Activated naive CD4-positive, alpha-beta T cell treated with Interleukin-2 at 50 U/mL for 16 hours (primary cell): Measurements from ENCODE around the gene ZNF549.
A peak's percentile ranks its signal among the peaks of the same experiment; 100 is the strongest.

Source experiments
- DNase-seq: peaks from one replicate; pipeline ENCODE4 v3.0.0-alpha.2; 2020

Gene ZNF549

GRCh38 chr19:57570707-57571106 lies 43.6 kb downstream of the ZNF549 start:
- DNase-seq: no peak

GRCh38 chr19:57572415-57572947 lies 45.3 kb downstream of the ZNF549 start:
- DNase-seq: no peak

GRCh38 chr19:57576661-57577060 lies 49.5 kb downstream of the ZNF549 start:
- DNase-seq: no peak

GRCh38 chr19:57578487-57579205 lies 51.5 kb downstream of the ZNF549 start, which contains the start of gene ZNF416:
Gene ZNF416 (minus strand): TSS chr19:57578911. CDS start chr19:57578704, 207 bp downstream.
- DNase-seq: peak; percentile 96

- DNase-seq: no peak
Measured at GRCh38 chr19:57583104-57583520, 56.0 kb downstream of the ZNF549 start.

GRCh38 chr19:57583521-57584416 lies 56.6 kb downstream of the ZNF549 start, which contains the start of gene ZIK1:
Gene ZIK1 (plus strand): TSS chr19:57584145. CDS start chr19:57584357, 212 bp downstream.
- peak; percentile 86 for DNase-seq

GRCh38 chr19:57587529-57587928 lies 60.4 kb downstream of the ZNF549 start:
- no peak for DNase-seq

- DNase-seq: no peak
Measured at GRCh38 chr19:57599377-57599760, 72.2 kb downstream of the ZNF549 start.

- peak; percentile 89 for DNase-seq
Measured at GRCh38 chr19:57599761-57600383, 72.7 kb downstream of the ZNF549 start, which contains the start of gene ZNF530. Gene ZNF530 (plus strand): TSS chr19:57599885. CDS start chr19:57604346, 4,461 bp downstream.

- no peak for DNase-seq
Measured at GRCh38 chr19:57606931-57607330, 79.8 kb downstream of the ZNF549 start.
